Measurements from ENCODE around the gene FJX1. TPM values are rescaled to one million over a fixed set of nuclear protein-coding genes. Genes with fewer than 3 reads are reported as not detected.
"Not testable (repeated sequence)": the region's sequence is repeated elsewhere in the genome, so short reads cannot be mapped to it uniquely, and the experiment has no call there.

Gene FJX1
- total and polyA plus RNA-seq, 2 experiments from 2014 or later, result 9.4 to 16.1 TPM

DNA sequence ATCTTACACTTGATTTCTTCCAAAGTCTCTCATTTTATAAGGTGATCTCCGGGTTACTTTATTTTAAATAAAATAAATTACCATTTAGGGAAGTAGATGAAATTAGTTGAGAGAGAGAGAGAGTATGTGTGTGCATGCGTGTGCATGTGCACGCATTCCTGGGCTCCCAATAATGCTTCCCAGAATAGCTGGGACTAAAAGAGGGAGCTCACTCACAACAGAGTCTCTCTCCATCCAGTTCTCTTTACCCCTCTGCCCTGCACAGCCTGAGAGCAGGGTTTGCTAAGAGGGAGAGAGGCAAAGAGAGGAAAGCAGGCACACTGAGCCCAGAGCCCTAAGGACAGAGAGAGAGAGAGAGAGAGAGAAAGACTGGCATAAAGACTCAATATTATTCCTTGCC is 33.0 kb downstream of the FJX1 start:
- Mint-ChIP-seq H3K36me3 (ENCODE audit: low read depth) (no peaks in the 10 kb centered on the region), H3K9me3 (no peaks in the 10 kb centered on the region), H3K4me1 (peaks cover 28% of the 10 kb centered on the region), H3K27ac (no peak overlapping the region), H3K4me3 (no peak overlapping the region), H3K27me3 (ENCODE audit: insufficient read depth, low read depth, poor library complexity) (peaks cover 9% of the 10 kb centered on the region)
- H3K4me3 ChIP-seq, result no peak overlapping the region
- H4K20me1 ChIP-seq (replicated peaks; ENCODE audit: insufficient read depth), result no peaks in the 10 kb centered on the region
- peaks cover 17% of the 10 kb centered on the region for H3K4me1 ChIP-seq (ENCODE audit: insufficient read depth)
- peaks cover 31% of the 10 kb centered on the region for H3K27me3 ChIP-seq (ENCODE audit: insufficient read depth)
- H3K36me3 ChIP-seq (ENCODE audit: insufficient read depth), result no peaks in the 10 kb centered on the region
- peaks cover 8% of the 10 kb centered on the region for H3K9me2 ChIP-seq (ENCODE audit: insufficient read depth)
- no peaks in the 10 kb centered on the region for H3K79me2 ChIP-seq (replicated peaks; ENCODE audit: insufficient read depth)
- H3F3A ChIP-seq (replicated peaks; ENCODE audit: low read depth), result no peaks in the 10 kb centered on the region
- no peak overlapping the region for H3K27ac ChIP-seq (ENCODE audit: low read depth)
- no peak overlapping the region for H3K4me2 ChIP-seq
- no peak overlapping the region for H2AFZ ChIP-seq
- TF ChIP-seq JUNB (IDR thresholded peaks at IDR 0.05; ENCODE audit: unreplicated experiment) (no peak), EZH2 (IDR thresholded peaks at IDR 0.05; ENCODE audit: low read depth, unreplicated experiment) (no peak), CREB1 (CRISPR knock-in tag; IDR thresholded peaks at IDR 0.05; ENCODE audit: low read depth) (no peak), POLR2AphosphoS5 (IDR thresholded peaks at IDR 0.05; ENCODE audit: low read depth) (no peak), ZNF331 (CRISPR knock-in tag; IDR thresholded peaks at IDR 0.05; ENCODE audit: low read depth) (no peak), STAT1 (IDR thresholded peaks at IDR 0.05; ENCODE audit: unreplicated experiment) (no peak), EZH2phosphoT487 (IDR thresholded peaks at IDR 0.05; ENCODE audit: unreplicated experiment) (no peak), NANOG (IDR thresholded peaks at IDR 0.05; ENCODE audit: borderline replicate concordance) (no peak)
- TF ChIP-seq, protein P1, sequence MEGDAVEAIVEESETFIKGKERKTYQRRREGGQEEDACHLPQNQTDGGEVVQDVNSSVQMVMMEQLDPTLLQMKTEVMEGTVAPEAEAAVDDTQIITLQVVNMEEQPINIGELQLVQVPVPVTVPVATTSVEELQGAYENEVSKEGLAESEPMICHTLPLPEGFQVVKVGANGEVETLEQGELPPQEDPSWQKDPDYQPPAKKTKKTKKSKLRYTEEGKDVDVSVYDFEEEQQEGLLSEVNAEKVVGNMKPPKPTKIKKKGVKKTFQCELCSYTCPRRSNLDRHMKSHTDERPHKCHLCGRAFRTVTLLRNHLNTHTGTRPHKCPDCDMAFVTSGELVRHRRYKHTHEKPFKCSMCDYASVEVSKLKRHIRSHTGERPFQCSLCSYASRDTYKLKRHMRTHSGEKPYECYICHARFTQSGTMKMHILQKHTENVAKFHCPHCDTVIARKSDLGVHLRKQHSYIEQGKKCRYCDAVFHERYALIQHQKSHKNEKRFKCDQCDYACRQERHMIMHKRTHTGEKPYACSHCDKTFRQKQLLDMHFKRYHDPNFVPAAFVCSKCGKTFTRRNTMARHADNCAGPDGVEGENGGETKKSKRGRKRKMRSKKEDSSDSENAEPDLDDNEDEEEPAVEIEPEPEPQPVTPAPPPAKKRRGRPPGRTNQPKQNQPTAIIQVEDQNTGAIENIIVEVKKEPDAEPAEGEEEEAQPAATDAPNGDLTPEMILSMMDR (conservative IDR thresholded peaks at IDR 0.05; ENCODE audit: low read depth in 2 of 2), result no peak
- TF ChIP-seq, protein P2, sequence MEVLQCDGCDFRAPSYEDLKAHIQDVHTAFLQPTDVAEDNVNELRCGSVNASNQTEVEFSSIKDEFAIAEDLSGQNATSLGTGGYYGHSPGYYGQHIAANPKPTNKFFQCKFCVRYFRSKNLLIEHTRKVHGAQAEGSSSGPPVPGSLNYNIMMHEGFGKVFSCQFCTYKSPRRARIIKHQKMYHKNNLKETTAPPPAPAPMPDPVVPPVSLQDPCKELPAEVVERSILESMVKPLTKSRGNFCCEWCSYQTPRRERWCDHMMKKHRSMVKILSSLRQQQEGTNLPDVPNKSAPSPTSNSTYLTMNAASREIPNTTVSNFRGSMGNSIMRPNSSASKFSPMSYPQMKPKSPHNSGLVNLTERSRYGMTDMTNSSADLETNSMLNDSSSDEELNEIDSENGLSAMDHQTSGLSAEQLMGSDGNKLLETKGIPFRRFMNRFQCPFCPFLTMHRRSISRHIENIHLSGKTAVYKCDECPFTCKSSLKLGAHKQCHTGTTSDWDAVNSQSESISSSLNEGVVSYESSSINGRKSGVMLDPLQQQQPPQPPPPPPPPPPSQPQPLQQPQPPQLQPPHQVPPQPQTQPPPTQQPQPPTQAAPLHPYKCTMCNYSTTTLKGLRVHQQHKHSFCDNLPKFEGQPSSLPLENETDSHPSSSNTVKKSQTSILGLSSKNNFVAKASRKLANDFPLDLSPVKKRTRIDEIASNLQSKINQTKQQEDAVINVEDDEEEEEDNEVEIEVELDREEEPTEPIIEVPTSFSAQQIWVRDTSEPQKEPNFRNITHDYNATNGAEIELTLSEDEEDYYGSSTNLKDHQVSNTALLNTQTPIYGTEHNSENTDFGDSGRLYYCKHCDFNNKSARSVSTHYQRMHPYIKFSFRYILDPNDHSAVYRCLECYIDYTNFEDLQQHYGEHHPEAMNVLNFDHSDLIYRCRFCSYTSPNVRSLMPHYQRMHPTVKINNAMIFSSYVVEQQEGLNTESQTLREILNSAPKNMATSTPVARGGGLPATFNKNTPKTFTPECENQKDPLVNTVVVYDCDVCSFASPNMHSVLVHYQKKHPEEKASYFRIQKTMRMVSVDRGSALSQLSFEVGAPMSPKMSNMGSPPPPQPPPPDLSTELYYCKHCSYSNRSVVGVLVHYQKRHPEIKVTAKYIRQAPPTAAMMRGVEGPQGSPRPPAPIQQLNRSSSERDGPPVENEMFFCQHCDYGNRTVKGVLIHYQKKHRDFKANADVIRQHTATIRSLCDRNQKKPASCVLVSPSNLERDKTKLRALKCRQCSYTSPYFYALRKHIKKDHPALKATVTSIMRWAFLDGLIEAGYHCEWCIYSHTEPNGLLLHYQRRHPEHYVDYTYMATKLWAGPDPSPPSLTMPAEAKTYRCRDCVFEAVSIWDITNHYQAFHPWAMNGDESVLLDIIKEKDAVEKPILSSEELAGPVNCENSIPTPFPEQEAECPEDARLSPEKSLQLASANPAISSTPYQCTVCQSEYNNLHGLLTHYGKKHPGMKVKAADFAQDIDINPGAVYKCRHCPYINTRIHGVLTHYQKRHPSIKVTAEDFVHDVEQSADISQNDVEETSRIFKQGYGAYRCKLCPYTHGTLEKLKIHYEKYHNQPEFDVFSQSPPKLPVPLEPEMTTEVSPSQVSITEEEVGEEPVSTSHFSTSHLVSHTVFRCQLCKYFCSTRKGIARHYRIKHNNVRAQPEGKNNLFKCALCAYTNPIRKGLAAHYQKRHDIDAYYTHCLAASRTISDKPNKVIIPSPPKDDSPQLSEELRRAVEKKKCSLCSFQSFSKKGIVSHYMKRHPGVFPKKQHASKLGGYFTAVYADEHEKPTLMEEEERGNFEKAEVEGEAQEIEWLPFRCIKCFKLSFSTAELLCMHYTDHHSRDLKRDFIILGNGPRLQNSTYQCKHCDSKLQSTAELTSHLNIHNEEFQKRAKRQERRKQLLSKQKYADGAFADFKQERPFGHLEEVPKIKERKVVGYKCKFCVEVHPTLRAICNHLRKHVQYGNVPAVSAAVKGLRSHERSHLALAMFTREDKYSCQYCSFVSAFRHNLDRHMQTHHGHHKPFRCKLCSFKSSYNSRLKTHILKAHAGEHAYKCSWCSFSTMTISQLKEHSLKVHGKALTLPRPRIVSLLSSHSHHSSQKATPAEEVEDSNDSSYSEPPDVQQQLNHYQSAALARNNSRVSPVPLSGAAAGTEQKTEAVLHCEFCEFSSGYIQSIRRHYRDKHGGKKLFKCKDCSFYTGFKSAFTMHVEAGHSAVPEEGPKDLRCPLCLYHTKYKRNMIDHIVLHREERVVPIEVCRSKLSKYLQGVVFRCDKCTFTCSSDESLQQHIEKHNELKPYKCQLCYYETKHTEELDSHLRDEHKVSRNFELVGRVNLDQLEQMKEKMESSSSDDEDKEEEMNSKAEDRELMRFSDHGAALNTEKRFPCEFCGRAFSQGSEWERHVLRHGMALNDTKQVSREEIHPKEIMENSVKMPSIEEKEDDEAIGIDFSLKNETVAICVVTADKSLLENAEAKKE (CRISPR knock-in tag; IDR thresholded peaks at IDR 0.05), result no peak
- TF ChIP-seq, protein P3, sequence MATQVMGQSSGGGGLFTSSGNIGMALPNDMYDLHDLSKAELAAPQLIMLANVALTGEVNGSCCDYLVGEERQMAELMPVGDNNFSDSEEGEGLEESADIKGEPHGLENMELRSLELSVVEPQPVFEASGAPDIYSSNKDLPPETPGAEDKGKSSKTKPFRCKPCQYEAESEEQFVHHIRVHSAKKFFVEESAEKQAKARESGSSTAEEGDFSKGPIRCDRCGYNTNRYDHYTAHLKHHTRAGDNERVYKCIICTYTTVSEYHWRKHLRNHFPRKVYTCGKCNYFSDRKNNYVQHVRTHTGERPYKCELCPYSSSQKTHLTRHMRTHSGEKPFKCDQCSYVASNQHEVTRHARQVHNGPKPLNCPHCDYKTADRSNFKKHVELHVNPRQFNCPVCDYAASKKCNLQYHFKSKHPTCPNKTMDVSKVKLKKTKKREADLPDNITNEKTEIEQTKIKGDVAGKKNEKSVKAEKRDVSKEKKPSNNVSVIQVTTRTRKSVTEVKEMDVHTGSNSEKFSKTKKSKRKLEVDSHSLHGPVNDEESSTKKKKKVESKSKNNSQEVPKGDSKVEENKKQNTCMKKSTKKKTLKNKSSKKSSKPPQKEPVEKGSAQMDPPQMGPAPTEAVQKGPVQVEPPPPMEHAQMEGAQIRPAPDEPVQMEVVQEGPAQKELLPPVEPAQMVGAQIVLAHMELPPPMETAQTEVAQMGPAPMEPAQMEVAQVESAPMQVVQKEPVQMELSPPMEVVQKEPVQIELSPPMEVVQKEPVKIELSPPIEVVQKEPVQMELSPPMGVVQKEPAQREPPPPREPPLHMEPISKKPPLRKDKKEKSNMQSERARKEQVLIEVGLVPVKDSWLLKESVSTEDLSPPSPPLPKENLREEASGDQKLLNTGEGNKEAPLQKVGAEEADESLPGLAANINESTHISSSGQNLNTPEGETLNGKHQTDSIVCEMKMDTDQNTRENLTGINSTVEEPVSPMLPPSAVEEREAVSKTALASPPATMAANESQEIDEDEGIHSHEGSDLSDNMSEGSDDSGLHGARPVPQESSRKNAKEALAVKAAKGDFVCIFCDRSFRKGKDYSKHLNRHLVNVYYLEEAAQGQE (IDR thresholded peaks at IDR 0.05; ENCODE audit: unreplicated experiment), result no peak
- DNase-seq (ENCODE audit: low spot score) (no peak), ATAC-seq (no peak)

DNA sequence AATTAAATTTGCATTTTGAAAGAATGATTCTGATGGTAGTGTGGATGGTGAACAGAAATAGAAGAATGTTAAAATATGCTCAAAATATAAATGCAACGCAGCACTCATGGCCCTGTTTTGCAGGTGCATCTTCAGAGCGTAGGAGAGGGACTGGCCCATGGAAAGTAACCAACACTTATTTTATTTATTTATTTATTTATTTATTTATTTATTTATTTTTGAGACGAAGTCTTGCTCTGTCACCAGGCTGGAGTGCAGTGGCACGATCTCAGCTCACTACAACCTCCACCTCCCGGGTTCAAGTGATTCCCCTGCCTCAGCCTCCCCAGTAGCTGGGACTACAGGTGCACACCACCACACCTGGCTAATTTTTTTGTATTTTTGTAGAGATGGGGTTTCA is 34.5 kb downstream of the FJX1 start:
- not testable (repeated sequence) for DNase-seq (ENCODE audit: low spot score); H3K27ac Mint-ChIP-seq; H2AFZ ChIP-seq; H3K9me3 Mint-ChIP-seq; ATAC-seq; H3K36me3 Mint-ChIP-seq (ENCODE audit: low read depth); H3K4me3 Mint-ChIP-seq; H4K20me1 ChIP-seq (replicated peaks; ENCODE audit: insufficient read depth); H3K36me3 ChIP-seq (ENCODE audit: insufficient read depth); H3F3A ChIP-seq (replicated peaks; ENCODE audit: low read depth); H3K9me2 ChIP-seq (ENCODE audit: insufficient read depth); H3K4me3 ChIP-seq; H3K27ac ChIP-seq (ENCODE audit: low read depth); H3K4me2 ChIP-seq; H3K79me2 ChIP-seq (replicated peaks; ENCODE audit: insufficient read depth)
- Mint-ChIP-seq H3K27me3 (ENCODE audit: insufficient read depth, low read depth, poor library complexity) (peaks cover 15% of the 10 kb centered on the region), H3K4me1 (peaks cover 26% of the 10 kb centered on the region)
- H3K4me1 ChIP-seq (ENCODE audit: insufficient read depth), result peaks cover 17% of the 10 kb centered on the region
- H3K27me3 ChIP-seq (ENCODE audit: insufficient read depth), result peaks cover 47% of the 10 kb centered on the region

All from GM23338 (cell line).